Liver (tissue), 9 donors: ENCODE data around the gene MICAL2. TPM values are rescaled to one million over a fixed set of nuclear protein-coding genes. Genes with fewer than 3 reads are reported as not detected.

Source experiments
- DNase-seq: peaks from one replicate; pipeline ENCODE4 v3.0.0-alpha.2; 2017; ENCODE audit warnings: low spot score
- H3K27ac ChIP-seq, 2 donors: one replicate each; pipeline ENCODE4 v1.7.0; 2013; ENCODE audit warnings: inconsistent platforms in 2 of 2, low read length in 2 of 2, control low read depth in 1 of 2, low read depth in 1 of 2, mild to moderate bottlenecking in 1 of 2
- H3K27me3 ChIP-seq, 4 donors: one replicate each; pipeline versions ENCODE4 v1.6.1 to v1.7.0; 2013; ENCODE audit warnings: low read length in 3 of 4, inconsistent platforms in 1 of 4, mild to moderate bottlenecking in 1 of 4, moderate library complexity in 1 of 4; ENCODE audit not compliant: control insufficient read depth in 4 of 4, insufficient read depth in 4 of 4
- H3K36me3 ChIP-seq, 4 donors: one replicate each; pipeline versions ENCODE4 v1.6.1 to v1.7.0; 2013; ENCODE audit warnings: low read length in 3 of 4, mild to moderate bottlenecking in 3 of 4, low read depth in 1 of 4, moderate library complexity in 1 of 4; ENCODE audit not compliant: control insufficient read depth in 4 of 4, insufficient read depth in 3 of 4
- H3K4me1 ChIP-seq, 4 donors: one replicate each; pipeline versions ENCODE4 v1.6.1 to v1.7.0; 2013; ENCODE audit warnings: low read length in 3 of 4, mild to moderate bottlenecking in 3 of 4, moderate library complexity in 1 of 4; ENCODE audit not compliant: control insufficient read depth in 4 of 4, insufficient read depth in 4 of 4
- H3K4me3 ChIP-seq, 3 donors: one replicate each; pipeline versions ENCODE4 v1.6.1 to v1.7.0; 2013; ENCODE audit warnings: low read length in 3 of 3, control low read depth in 1 of 3, low read depth in 1 of 3, mild to moderate bottlenecking in 1 of 3
- H3K9ac ChIP-seq, 2 donors: one replicate each; pipeline ENCODE4 v1.7.0; 2013; ENCODE audit warnings: low read length in 2 of 2, mild to moderate bottlenecking in 2 of 2, moderate library complexity in 2 of 2, control low read depth in 1 of 2, low read depth in 1 of 2
- H3K9me3 ChIP-seq, 4 donors: one replicate each; pipeline versions ENCODE4 v1.6.1 to v1.7.0; 2013; ENCODE audit warnings: low read length in 3 of 4; ENCODE audit not compliant: control insufficient read depth in 4 of 4
- EGR1 ChIP-seq, 2 donors: IDR thresholded peaks; 2 replicates each; pipeline ENCODE4 v1.6.1; 2016 to 2018; ENCODE audit warnings: antibody characterized with exemption in 2 of 2, low read depth in 2 of 2
- FOXA1 ChIP-seq: IDR thresholded peaks from 2 replicates; pipeline ENCODE4 v1.6.1; 2016; ENCODE audit warnings: antibody characterized with exemption
- FOXA2 ChIP-seq: IDR thresholded peaks from 2 replicates; pipeline ENCODE4 v1.6.1; 2016; ENCODE audit warnings: antibody characterized with exemption
- GABPA ChIP-seq, 2 donors: IDR thresholded peaks in 1 of 2; conservative IDR thresholded peaks in 1 of 2; 2 replicates each; pipeline ENCODE4 v1.6.1; 2016; ENCODE audit warnings: antibody characterized with exemption in 2 of 2, mild to moderate bottlenecking in 1 of 2, moderate library complexity in 1 of 2
- HNF4A ChIP-seq, 2 donors: conservative IDR thresholded peaks; 2 replicates each; pipeline ENCODE4 v1.6.1; 2016; ENCODE audit warnings: antibody characterized with exemption in 2 of 2, mild to moderate bottlenecking in 2 of 2
- HNF4G ChIP-seq: IDR thresholded peaks from 2 replicates; pipeline ENCODE4 v1.6.1; 2016; ENCODE audit warnings: antibody characterized with exemption
- JUND ChIP-seq, 2 donors: IDR thresholded peaks; 2 replicates each; pipeline ENCODE4 v1.6.1; 2016; ENCODE audit warnings: antibody characterized with exemption in 2 of 2
- NR2F2 ChIP-seq: IDR thresholded peaks from 2 replicates; pipeline ENCODE4 v1.6.1; 2016; ENCODE audit warnings: antibody characterized with exemption
- RAD21 ChIP-seq, 2 donors: IDR thresholded peaks; 2 replicates each; pipeline ENCODE4 v1.6.1; 2016; ENCODE audit warnings: antibody characterized with exemption in 2 of 2, mild to moderate bottlenecking in 2 of 2
- RXRA ChIP-seq, 2 donors: IDR thresholded peaks; 2 replicates each; pipeline ENCODE4 v1.6.1; 2017 to 2018; ENCODE audit warnings: antibody characterized with exemption in 2 of 2, mild to moderate bottlenecking in 1 of 2
- SP1 ChIP-seq: IDR thresholded peaks from 2 replicates; pipeline ENCODE4 v1.6.1; 2018; ENCODE audit warnings: antibody characterized with exemption, mild to moderate bottlenecking
- TAF1 ChIP-seq: conservative IDR thresholded peaks from 2 replicates; pipeline ENCODE4 v1.6.1; 2016; ENCODE audit warnings: antibody characterized with exemption, mild to moderate bottlenecking
- WGBS: extraction: QIAGEN DNeasy Blood & Tissue Kit; methylation state at CpG from one replicate; pipeline ENCODE4 v1.1.7; 2013; 5-methylcytosine and 5-hydroxymethylcytosine counted together
- polyA plus RNA-seq, 2 donors: library from polyadenylated mRNA; stranded (reverse) in 1 of 2; unstranded in 1 of 2; fragments of 200-250 nt in 1 of 2; fragments of >200 nt in 1 of 2; fragmentation: Nextera tagmentation in 1 of 2; extraction: Ambion mirVana in 1 of 2; gene quantifications; one replicate each; pipeline versions ENCODE4 v1.2.1 to v1.2.3, GENCODE V29; 2013 to 2015
- total RNA-seq, 2 donors: library from RNA; depleted of rRNA; stranded (reverse); fragments of >200 nt; gene quantifications; one replicate each; pipeline ENCODE4 v1.2.3, GENCODE V29; 2014
- TF ChIP-seq, protein P1 (sequence below): IDR thresholded peaks from 2 replicates; pipeline ENCODE4 v1.6.1; 2016; ENCODE audit warnings: antibody characterized with exemption
- TF ChIP-seq, protein P2 (sequence below): IDR thresholded peaks from 2 replicates; pipeline ENCODE4 v1.6.1; 2016; ENCODE audit warnings: antibody characterized with exemption, mild to moderate bottlenecking
- TF ChIP-seq, protein P3 (sequence below): IDR thresholded peaks from 2 replicates; pipeline ENCODE4 v1.6.1; 2016; ENCODE audit warnings: antibody characterized with exemption
- TF ChIP-seq, protein P4 (sequence below): fragments of 150-350 bp; IDR thresholded peaks from 2 replicates; pipeline ENCODE4 v1.5.1; 2017; ENCODE audit warnings: improper control_type of control experiment, low read depth, low read length; ENCODE audit not compliant: missing input control
- TF ChIP-seq, protein P5 (sequence below): IDR thresholded peaks from 2 replicates; pipeline ENCODE4 v1.6.1; 2016; ENCODE audit warnings: antibody characterized with exemption
- donor health status: healthy.
- donor health status: healthy.
- donor health status: healthy.
- donor health status: healthy.
- donor health status: healthy.

The MICAL2 gene
- total and polyA plus RNA-seq, 4 donors: 17.5 to 113 (median 42.9) TPM

DNA sequence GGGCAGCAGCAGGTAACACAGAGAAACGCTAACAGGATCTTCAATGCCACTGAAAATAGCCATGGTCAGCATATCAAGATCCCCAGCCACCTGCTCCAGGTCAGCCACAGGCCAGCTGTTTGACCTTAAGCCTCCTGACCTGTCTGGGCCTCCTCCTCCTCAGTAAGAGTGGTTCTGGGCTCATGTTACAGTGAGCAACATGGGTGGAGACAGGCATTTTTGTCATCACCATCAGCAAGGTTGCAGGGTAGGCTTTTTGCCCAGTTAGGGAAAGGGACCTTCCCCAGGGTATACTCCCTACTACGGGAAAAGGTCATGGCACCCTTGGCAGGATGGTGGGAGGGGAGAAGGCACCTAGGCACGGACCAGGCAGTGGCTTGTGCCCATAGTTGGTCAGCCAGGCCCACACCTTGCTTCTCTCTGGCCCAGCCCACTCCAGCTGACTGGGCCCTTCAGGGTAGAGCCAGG lies 135.2 kb downstream of the MICAL2 start:
- TF ChIP-seq JUND (IDR thresholded peaks at IDR 0.05) (no peak), FOXA2 (no peak), GABPA (IDR thresholded peaks at IDR 0.05 in 1 of 2, conservative IDR thresholded peaks at IDR 0.05 in 1 of 2) (no peak), TAF1 (no peak), HNF4A (conservative IDR thresholded peaks at IDR 0.05) (no peak), SP1 (no peak), HNF4G (no peak), FOXA1 (no peak), NR2F2 (no peak), RXRA (IDR thresholded peaks at IDR 0.05) (no peak)
- TF ChIP-seq, protein P1, sequence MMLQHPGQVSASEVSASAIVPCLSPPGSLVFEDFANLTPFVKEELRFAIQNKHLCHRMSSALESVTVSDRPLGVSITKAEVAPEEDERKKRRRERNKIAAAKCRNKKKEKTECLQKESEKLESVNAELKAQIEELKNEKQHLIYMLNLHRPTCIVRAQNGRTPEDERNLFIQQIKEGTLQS: no peak
- TF ChIP-seq, protein P2, sequence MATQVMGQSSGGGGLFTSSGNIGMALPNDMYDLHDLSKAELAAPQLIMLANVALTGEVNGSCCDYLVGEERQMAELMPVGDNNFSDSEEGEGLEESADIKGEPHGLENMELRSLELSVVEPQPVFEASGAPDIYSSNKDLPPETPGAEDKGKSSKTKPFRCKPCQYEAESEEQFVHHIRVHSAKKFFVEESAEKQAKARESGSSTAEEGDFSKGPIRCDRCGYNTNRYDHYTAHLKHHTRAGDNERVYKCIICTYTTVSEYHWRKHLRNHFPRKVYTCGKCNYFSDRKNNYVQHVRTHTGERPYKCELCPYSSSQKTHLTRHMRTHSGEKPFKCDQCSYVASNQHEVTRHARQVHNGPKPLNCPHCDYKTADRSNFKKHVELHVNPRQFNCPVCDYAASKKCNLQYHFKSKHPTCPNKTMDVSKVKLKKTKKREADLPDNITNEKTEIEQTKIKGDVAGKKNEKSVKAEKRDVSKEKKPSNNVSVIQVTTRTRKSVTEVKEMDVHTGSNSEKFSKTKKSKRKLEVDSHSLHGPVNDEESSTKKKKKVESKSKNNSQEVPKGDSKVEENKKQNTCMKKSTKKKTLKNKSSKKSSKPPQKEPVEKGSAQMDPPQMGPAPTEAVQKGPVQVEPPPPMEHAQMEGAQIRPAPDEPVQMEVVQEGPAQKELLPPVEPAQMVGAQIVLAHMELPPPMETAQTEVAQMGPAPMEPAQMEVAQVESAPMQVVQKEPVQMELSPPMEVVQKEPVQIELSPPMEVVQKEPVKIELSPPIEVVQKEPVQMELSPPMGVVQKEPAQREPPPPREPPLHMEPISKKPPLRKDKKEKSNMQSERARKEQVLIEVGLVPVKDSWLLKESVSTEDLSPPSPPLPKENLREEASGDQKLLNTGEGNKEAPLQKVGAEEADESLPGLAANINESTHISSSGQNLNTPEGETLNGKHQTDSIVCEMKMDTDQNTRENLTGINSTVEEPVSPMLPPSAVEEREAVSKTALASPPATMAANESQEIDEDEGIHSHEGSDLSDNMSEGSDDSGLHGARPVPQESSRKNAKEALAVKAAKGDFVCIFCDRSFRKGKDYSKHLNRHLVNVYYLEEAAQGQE: no peak
- TF ChIP-seq, protein P3, sequence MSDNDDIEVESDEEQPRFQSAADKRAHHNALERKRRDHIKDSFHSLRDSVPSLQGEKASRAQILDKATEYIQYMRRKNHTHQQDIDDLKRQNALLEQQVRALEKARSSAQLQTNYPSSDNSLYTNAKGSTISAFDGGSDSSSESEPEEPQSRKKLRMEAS: no peak
- TF ChIP-seq, protein P4, sequence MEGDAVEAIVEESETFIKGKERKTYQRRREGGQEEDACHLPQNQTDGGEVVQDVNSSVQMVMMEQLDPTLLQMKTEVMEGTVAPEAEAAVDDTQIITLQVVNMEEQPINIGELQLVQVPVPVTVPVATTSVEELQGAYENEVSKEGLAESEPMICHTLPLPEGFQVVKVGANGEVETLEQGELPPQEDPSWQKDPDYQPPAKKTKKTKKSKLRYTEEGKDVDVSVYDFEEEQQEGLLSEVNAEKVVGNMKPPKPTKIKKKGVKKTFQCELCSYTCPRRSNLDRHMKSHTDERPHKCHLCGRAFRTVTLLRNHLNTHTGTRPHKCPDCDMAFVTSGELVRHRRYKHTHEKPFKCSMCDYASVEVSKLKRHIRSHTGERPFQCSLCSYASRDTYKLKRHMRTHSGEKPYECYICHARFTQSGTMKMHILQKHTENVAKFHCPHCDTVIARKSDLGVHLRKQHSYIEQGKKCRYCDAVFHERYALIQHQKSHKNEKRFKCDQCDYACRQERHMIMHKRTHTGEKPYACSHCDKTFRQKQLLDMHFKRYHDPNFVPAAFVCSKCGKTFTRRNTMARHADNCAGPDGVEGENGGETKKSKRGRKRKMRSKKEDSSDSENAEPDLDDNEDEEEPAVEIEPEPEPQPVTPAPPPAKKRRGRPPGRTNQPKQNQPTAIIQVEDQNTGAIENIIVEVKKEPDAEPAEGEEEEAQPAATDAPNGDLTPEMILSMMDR: no peak
- 73% methylated on average over 3 of the region's 3 CpGs for WGBS

DNA sequence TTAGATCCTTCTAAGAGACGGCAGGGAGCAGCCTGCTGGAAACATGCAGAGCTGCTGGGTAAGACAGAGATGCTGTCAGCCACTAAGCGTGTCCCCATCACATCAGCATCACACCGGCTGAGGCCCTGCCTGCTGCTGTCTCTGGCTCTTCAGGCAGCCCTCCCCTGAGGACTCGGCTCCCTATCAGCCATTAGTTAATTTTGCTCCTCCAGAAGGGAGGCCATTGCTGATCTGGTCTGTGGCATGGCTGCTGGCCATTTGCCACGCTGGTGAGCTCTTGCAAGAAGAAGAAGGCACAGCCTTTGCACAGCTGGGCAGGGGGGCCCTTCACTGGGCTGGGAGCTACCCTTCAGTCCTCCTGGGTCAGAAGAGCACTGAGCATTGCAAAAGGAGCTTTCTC lies 135.8 kb downstream of the MICAL2 start:
- WGBS: 98% methylated on average over 5 of the region's 5 CpGs

More for the DNA sequence above, 135.2 kb downstream of the MICAL2 start:
- no peaks in the 10 kb centered on the region for H3K9me3 ChIP-seq
- peaks cover 0 to 10% (median 1%) of the 10 kb centered on the region in 4 donors for H3K36me3 ChIP-seq
- DNase-seq: no peak
- H3K4me3 ChIP-seq: no peak overlapping the region
- peaks cover 3 to 30% (median 19%) of the 10 kb centered on the region in 4 donors for H3K4me1 ChIP-seq
- no peak overlapping the region for H3K9ac ChIP-seq
- no peaks in the 10 kb centered on the region for H3K27me3 ChIP-seq
- H3K27ac ChIP-seq: no peak overlapping the region

More for the DNA sequence above, 135.8 kb downstream of the MICAL2 start:
- Histone ChIP-seq H3K36me3 (peaks cover 0 to 10% (median 1%) of the 10 kb centered on the region in 4 donors), H3K27ac (no peak overlapping the region), H3K9ac (no peak overlapping the region), H3K4me3 (no peak overlapping the region), H3K4me1 (peaks cover 3 to 25% (median 13%) of the 10 kb centered on the region in 4 donors), H3K9me3 (no peaks in the 10 kb centered on the region), H3K27me3 (no peaks in the 10 kb centered on the region)
- no peak for DNase-seq
- TF ChIP-seq FOXA2 (no peak), SP1 (no peak), EGR1 (IDR thresholded peaks at IDR 0.05; ENCODE audit: low read depth in 2 of 2) (no peak), HNF4A (conservative IDR thresholded peaks at IDR 0.05) (no peak), FOXA1 (no peak), RAD21 (IDR thresholded peaks at IDR 0.05) (no peak)
- TF ChIP-seq, protein P2: no peak
- TF ChIP-seq, protein P5, sequence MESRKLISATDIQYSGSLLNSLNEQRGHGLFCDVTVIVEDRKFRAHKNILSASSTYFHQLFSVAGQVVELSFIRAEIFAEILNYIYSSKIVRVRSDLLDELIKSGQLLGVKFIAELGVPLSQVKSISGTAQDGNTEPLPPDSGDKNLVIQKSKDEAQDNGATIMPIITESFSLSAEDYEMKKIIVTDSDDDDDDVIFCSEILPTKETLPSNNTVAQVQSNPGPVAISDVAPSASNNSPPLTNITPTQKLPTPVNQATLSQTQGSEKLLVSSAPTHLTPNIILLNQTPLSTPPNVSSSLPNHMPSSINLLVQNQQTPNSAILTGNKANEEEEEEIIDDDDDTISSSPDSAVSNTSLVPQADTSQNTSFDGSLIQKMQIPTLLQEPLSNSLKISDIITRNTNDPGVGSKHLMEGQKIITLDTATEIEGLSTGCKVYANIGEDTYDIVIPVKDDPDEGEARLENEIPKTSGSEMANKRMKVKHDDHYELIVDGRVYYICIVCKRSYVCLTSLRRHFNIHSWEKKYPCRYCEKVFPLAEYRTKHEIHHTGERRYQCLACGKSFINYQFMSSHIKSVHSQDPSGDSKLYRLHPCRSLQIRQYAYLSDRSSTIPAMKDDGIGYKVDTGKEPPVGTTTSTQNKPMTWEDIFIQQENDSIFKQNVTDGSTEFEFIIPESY: no peak
- TF ChIP-seq, protein P4: no peak
